Ramos (cell line): Measurements from ENCODE around the gene NBL1.
"Not testable (repeated sequence)": the region's sequence is repeated elsewhere in the genome, so short reads cannot be mapped to it uniquely, and the experiment has no call there.

Experiments
- in situ Hi-C: fragments of 300-500 bp; cut with MboI; formaldehyde crosslinking; loops from one replicate; pipeline ENCODE4 v1.14.3; 2022; ENCODE audit warnings: low sequenced_read_pairs; ENCODE audit not compliant: unreplicated experiment

The NBL1 gene

GRCh38 chr1:19621274-19621950 is 22.7 kb upstream of the NBL1 start:
- in situ Hi-C loops, result no loop called here

- in situ Hi-C loops, result no loop called here
Observed at GRCh38 chr1:19622204-19622603, 21.9 kb upstream of the NBL1 start.

DNA sequence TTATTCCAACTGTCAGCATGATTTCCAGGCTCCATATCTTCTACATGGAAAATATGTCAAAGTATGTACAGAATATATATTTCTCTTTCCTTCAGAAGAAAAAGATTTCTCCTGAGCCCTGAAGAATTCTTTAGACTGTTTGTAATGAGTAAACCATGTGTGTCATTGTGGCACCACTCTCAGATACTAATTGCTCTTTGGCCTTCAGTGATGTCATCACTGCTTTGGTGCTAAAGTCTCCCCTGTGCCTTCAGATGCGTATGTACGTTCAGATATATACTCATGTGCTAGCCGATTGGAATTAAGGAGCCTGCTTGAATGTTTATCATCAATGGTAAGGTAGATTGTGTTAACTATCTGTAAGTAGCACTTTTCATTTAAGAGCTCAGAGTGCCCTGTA is 20.6 kb upstream of the NBL1 start:
- in situ Hi-C loops, result no loop called here

DNA sequence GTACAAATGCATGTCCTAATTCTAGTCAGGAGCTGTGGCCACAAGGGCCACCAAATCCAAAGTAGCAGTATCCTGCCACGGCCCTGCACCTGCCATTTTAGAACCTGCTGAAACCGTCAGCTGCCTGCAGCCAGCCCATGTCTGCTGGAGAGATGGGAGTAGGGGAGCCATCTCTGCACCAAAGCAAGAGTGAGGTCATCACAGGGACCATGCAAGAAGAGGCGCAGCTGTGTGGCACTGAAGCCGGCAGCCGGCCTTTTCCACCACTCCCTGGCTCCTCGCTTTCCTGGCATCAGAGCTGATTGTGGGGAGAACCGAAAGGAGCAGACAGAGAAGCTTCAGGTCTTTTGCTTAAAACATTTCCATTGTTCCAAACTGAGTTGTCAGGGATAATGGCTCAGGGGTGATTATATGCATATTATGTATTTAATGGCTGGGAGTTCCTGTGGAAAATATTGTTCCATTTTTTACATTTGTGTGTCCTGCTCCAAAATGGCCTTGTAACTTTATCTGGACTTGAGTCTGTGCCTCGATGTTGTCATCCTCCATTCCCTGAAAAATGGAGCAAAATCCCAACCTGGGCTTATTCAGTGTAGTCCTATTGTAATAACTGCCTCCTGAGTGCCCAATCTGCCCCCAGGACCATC is 18.7 kb upstream of the NBL1 start:
- in situ Hi-C loops, result no loop called here

GRCh38 chr1:19628879-19629278 is 15.2 kb upstream of the NBL1 start:
- in situ Hi-C loops, result no loop called here

DNA sequence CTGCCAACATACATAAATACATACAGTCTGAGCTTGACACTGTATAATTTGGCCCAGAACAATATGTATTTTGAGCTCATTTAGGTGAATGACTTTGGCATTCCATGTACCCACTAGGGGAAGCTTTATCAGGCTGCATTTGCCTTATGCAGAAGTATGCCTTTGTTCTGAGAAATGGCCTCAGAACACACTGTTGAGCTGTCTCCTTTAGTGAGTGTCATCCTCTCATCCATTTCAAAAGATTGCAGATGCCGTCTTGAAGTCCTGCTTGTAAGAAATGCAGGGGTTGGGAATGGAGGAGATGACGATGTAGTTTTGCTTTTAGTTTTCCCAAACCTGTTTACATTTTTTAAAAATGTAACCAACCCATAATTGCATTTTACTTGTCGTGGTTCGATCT is 14.8 kb upstream of the NBL1 start:
- in situ Hi-C loops, result no loop called here

GRCh38 chr1:19630192-19630591 is 13.9 kb upstream of the NBL1 start:
- in situ Hi-C loops, result not testable (repeated sequence)

GRCh38 chr1:19630720-19631395 is 13.3 kb upstream of the NBL1 start:
- in situ Hi-C loops, result no loop called here

GRCh38 chr1:19632211-19632610 is 11.9 kb upstream of the NBL1 start:
- in situ Hi-C loops, result no loop called here

- in situ Hi-C loops, result no loop called here
Observed at GRCh38 chr1:19633106-19633505, 11.0 kb upstream of the NBL1 start.

DNA sequence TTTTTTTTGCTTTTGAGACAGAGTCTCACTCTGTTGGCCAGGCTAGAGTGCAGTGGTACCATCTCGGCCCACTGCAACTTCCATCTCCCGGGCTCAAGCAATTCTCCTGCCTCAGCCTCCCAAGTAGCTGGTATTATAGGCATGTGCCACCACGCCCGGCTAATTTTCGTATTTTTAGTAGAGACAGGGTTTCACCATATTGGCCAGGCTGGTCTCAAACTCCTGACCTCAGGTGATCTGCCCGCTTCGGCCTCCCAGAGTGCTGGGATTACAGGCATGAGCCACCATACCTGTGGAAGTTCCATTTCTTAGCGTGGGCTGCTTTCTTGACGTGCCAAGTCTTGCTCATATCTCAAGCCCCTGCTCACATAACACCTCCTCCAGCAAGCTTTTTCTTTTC is 9.0 kb upstream of the NBL1 start:
- in situ Hi-C loops, result not testable (repeated sequence)

- in situ Hi-C loops, result no loop called here
Observed at GRCh38 chr1:19635646-19636045, 8.5 kb upstream of the NBL1 start.

DNA sequence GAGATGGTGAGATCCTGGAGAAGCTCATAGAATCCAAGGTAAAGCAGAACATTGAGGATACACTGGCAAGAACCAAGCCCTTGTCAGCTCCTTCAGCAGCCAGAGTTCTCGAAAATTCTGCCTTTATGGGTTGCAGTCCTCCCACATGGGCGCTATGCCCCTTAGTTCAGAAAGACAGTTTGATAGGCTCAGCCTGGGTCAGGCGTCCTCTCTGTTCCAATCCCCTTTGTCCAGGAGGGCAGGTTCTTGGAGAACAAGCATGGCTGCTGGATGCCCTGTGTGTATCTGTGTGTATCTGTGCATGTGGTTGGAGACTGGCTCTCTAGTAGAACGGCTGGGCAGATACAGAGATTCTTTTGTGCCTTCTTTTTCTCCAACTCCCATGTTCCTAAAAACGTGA is 8.0 kb upstream of the NBL1 start:
- in situ Hi-C loops, result no loop called here

GRCh38 chr1:19636749-19637148 is 7.4 kb upstream of the NBL1 start:
- in situ Hi-C loops, result not testable (repeated sequence)

DNA sequence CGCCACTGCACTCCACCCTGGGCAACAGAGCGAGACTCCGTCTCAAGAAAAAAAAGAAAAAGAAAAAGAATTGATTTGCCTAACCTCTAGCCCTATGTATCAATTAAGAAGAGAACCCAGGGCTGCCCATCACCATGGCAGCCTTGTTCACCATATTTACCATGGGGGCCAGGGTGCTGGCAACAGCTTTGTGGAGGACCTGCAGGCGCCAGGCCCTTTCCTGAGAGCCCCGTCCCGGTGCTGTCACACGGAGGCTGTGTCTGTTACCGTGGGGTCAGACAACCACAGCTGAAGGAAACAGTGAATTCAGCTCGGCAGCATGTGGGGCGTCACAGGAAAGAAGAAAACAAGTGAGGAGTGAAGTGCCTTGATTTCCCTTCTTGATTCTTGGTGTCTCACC is 6.5 kb upstream of the NBL1 start:
- in situ Hi-C loops, result no loop called here

GRCh38 chr1:19639228-19639627 is 4.9 kb upstream of the NBL1 start:
- in situ Hi-C loops, result not testable (repeated sequence)

GRCh38 chr1:19639999-19640362 is 4.1 kb upstream of the NBL1 start:
- in situ Hi-C loops, result no loop called here

- in situ Hi-C loops, result no loop called here
Observed at GRCh38 chr1:19640363-19641316, 3.5 kb upstream of the NBL1 start.

- in situ Hi-C loops, result no loop called here
Observed at GRCh38 chr1:19643121-19643520, 990 bp upstream of the NBL1 start.

- in situ Hi-C loops, result no loop called here
Observed at GRCh38 chr1:19644395-19644680, 227 bp downstream of the NBL1 start.
